Osteocyte (in vitro differentiated cells): Measurements from ENCODE around the gene CAMSAP2. TPM values are rescaled to one million over a fixed set of nuclear protein-coding genes. Genes with fewer than 3 reads are reported as not detected.

ENCODE experiments used
- DNase-seq: peaks from one replicate; pipeline ENCODE4 v3.0.0; 2021; ENCODE audit warnings: mixed read lengths; ENCODE audit not compliant: unreplicated experiment; ENCODE audit errors: extremely low spot score
- H3K27ac Mint-ChIP-seq: one replicate; pipeline ENCODE4 v1.8.0; 2021; ENCODE audit warnings: mild to moderate bottlenecking, mixed read lengths; ENCODE audit not compliant: unreplicated experiment
- H3K27me3 Mint-ChIP-seq: one replicate; pipeline ENCODE4 v1.8.0; 2021; ENCODE audit warnings: mixed read lengths; ENCODE audit not compliant: unreplicated experiment
- H3K36me3 Mint-ChIP-seq: one replicate; pipeline ENCODE4 v1.8.0; 2021; ENCODE audit warnings: mixed read lengths; ENCODE audit not compliant: unreplicated experiment
- H3K4me1 Mint-ChIP-seq: one replicate; pipeline ENCODE4 v1.8.0; 2021; ENCODE audit warnings: mixed read lengths; ENCODE audit not compliant: unreplicated experiment
- H3K4me3 Mint-ChIP-seq: one replicate; pipeline ENCODE4 v1.8.0; 2021; ENCODE audit warnings: mild to moderate bottlenecking, moderate library complexity, mixed read lengths; ENCODE audit not compliant: unreplicated experiment
- H3K9me3 Mint-ChIP-seq: one replicate; pipeline ENCODE4 v1.8.0; 2021; ENCODE audit warnings: mixed read lengths; ENCODE audit not compliant: unreplicated experiment
- total RNA-seq: library from RNA; stranded (reverse); gene quantifications from 2 replicates; pipeline ENCODE4 v1.2.1, GENCODE V29; 2021
- TF ChIP-seq, protein P1 (sequence below): fragments of 200-600 bp; sonication (generic); IDR thresholded peaks from 2 replicates; pipeline ENCODE4 v1.5.0; 2021; ENCODE audit warnings: antibody characterized with exemption, mild to moderate bottlenecking, moderate library complexity

The CAMSAP2 gene
- total RNA-seq, 1 donor from 2014 or later, result 44.7 TPM

DNA sequence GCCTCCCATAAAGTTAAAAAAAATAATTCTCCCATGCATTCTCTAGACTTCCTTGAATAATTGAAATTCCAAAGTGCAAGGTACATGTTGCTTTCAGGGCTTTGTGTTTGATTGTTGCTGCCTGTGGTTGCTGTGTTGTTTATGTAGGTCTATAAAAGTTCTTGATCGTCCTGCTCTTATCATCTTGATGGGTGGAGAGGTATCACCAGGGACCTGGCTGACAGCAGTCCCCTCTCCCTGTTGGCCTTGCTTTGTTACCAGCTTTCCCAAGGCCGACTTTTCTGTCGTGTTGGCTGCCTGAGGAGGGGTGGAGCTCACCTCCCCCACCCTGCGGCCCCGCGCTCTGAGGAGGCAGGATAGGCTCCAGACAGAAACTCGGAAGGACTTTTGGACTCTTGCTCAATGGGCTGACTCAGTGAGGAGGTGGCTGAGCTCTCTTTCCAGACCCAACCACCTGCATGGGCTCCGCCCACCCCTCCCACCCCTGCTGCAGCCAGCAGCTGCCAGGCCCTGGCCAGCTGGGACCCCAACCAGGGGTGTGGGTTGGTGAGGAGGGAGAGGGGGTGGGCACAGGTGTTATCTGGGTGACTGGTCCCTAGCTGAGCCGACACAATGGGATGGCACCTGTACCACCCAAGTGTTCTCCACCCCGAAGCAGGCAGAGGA lies 158.0 kb downstream of the CAMSAP2 start:
- no peak for DNase-seq
- peaks cover 34% of the 10 kb centered on the region for H3K4me1 Mint-ChIP-seq

DNA sequence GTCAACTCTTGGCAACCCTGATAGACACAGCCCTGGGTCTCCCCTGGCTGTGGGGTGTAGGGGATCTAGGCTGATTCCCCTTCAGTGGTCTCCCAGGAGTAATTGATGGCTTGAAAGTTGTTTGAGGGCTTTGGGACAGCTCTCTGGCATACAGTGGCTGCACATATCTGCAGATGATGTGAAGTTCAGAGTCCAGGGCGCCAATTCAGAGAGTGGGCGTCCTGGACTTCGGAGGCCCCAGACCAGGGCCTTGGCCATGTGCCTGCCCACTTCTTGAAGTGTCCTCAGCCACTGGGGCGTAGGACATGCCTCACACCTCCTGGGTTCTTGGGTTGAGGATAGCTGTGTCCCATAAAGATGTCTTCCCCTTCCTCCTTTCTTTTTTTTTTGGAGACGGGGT lies 158.6 kb downstream of the CAMSAP2 start:
- peaks cover 28% of the 10 kb centered on the region for H3K4me1 Mint-ChIP-seq
- no peak overlapping the region for H3K27ac Mint-ChIP-seq
- DNase-seq, result no peak
- H3K9me3 Mint-ChIP-seq, result no peaks in the 10 kb centered on the region
- H3K27me3 Mint-ChIP-seq, result no peaks in the 10 kb centered on the region
- no peak overlapping the region for H3K4me3 Mint-ChIP-seq
- TF ChIP-seq, protein P1, sequence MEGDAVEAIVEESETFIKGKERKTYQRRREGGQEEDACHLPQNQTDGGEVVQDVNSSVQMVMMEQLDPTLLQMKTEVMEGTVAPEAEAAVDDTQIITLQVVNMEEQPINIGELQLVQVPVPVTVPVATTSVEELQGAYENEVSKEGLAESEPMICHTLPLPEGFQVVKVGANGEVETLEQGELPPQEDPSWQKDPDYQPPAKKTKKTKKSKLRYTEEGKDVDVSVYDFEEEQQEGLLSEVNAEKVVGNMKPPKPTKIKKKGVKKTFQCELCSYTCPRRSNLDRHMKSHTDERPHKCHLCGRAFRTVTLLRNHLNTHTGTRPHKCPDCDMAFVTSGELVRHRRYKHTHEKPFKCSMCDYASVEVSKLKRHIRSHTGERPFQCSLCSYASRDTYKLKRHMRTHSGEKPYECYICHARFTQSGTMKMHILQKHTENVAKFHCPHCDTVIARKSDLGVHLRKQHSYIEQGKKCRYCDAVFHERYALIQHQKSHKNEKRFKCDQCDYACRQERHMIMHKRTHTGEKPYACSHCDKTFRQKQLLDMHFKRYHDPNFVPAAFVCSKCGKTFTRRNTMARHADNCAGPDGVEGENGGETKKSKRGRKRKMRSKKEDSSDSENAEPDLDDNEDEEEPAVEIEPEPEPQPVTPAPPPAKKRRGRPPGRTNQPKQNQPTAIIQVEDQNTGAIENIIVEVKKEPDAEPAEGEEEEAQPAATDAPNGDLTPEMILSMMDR, result no peak
- H3K36me3 Mint-ChIP-seq, result no peaks in the 10 kb centered on the region

More for the DNA sequence above, 158.0 kb downstream of the CAMSAP2 start:
- TF ChIP-seq, protein P1, result no peak
- Mint-ChIP-seq H3K9me3 (no peaks in the 10 kb centered on the region), H3K4me3 (no peak overlapping the region), H3K27me3 (no peaks in the 10 kb centered on the region), H3K27ac (peak overlapping the region; percentile 18), H3K36me3 (no peaks in the 10 kb centered on the region)

DNA sequence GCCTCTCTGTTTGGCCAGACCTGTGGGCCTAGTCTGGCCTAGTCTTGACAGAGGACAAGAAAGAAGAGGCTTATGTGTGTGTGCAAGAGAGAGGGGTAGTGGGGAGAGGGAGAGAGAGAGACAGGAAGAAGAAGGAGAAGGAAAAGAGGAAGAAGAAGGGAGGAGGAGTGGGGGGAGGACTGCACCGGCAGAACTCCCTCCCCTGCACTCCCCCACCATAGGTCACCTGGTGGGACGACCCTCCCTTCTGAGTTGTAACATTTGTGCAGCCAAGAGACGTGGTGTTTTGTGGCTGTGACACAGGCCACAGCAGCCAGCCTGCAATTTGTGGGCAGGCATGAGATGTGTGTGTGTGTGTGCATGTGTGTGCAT lies 160.3 kb downstream of the CAMSAP2 start:
- Mint-ChIP-seq H3K27ac (no peak overlapping the region), H3K27me3 (no peaks in the 10 kb centered on the region), H3K4me1 (peaks cover 19% of the 10 kb centered on the region), H3K4me3 (no peak overlapping the region), H3K9me3 (no peaks in the 10 kb centered on the region), H3K36me3 (no peaks in the 10 kb centered on the region)
- TF ChIP-seq, protein P1, result no peak
- no peak for DNase-seq

DNA sequence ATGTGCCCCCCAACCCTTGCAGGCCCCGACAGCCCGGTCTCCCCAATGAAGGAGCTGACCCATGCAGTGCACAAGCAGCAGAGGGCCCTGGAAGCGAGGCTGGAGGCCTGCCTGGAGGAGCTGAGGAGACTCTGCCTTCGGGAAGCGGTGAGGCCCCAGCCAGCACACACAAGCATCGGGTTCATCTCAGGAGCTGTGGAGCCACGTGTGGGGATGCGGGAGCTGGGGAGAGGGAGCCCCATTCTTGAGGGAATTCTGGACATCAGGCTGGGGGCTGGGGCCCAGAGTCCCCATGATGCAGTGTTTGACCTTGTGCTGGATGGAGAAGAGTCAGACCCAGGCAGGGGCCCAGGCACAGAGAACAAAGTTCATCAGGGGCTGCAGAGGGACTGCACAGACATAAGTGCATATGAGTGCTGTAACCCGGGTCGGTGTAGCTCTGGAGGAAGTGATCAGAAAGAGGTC lies 160.8 kb downstream of the CAMSAP2 start:
- Mint-ChIP-seq H3K4me3 (no peak overlapping the region), H3K27ac (no peak overlapping the region), H3K4me1 (peaks cover 16% of the 10 kb centered on the region), H3K27me3 (no peaks in the 10 kb centered on the region), H3K36me3 (no peaks in the 10 kb centered on the region), H3K9me3 (no peaks in the 10 kb centered on the region)
- no peak for DNase-seq
- TF ChIP-seq, protein P1, result no peak

DNA sequence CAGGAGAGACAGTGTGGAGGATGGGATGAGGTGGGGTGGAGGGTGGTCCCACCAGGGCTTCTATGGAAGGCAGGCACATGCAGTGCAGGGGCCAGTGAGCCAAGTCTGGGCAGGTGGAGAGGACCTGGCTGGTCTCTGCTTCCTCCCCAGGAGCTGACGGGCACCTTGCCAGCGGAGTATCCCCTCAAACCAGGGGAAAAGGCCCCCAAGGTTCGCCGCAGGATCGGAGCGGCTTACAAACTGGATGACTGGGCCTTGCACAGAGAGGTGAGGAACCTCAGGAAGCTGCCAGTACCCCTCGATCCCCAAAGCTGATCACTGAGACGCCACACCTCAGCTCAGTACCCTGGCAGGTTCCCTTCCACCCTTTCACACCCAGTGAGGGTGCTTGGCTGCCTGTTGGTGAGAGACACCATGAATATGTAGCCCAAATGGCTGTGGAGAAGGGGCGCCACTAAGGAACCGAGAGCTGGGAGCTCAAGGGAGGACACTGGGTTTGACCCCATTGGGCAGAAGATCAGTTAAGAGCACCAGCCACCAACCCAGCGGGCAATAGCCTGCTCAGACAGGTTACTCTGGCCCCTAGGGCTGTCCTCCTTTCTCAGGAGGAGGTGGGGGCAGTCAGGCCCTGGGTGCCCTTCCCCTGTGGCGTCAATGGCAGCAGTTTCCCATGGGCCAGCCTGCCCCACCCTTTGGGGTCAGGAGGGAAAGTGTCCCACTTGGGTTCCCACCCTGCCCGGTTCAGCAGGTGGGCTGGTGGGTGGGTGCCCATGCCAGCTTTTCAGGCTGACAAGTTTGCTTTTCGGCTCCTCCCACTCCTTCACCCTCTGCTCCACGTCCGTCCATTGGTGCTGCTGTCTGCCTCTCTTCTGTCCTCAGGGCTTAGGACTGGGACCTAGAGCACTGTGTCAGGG lies 161.5 kb downstream of the CAMSAP2 start:
- TF ChIP-seq, protein P1, result no peak
- H3K4me3 Mint-ChIP-seq, result no peak overlapping the region
- H3K36me3 Mint-ChIP-seq, result no peaks in the 10 kb centered on the region
- peaks cover 16% of the 10 kb centered on the region for H3K4me1 Mint-ChIP-seq
- H3K27ac Mint-ChIP-seq, result no peak overlapping the region
- H3K27me3 Mint-ChIP-seq, result no peaks in the 10 kb centered on the region
- no peaks in the 10 kb centered on the region for H3K9me3 Mint-ChIP-seq
- DNase-seq, result no peak
